H9 (cell line): ENCODE measurements around the gene GLYAT. TPM values are rescaled to one million over a fixed set of nuclear protein-coding genes. Genes with fewer than 3 reads are reported as not detected.

Source experiments
- DNase-seq: peaks from one replicate; pipeline ENCODE4 v3.0.0-alpha.2; 2017
- H2AFZ ChIP-seq: one replicate; pipeline ENCODE4 v1.6.1; 2013; ENCODE audit warnings: mild to moderate bottlenecking, low read length, control low read depth, moderate library complexity
- H2AK5ac ChIP-seq: 2 replicates; pipeline ENCODE4 v1.6.1; 2013; ENCODE audit warnings: low read length, control low read depth, mixed read lengths; ENCODE audit not compliant: insufficient read length
- H2BK120ac ChIP-seq: one replicate; pipeline ENCODE4 v1.6.1; 2013; ENCODE audit warnings: low read depth, mild to moderate bottlenecking, low read length, control low read depth, inconsistent platforms; ENCODE audit not compliant: poor library complexity, severe bottlenecking
- H2BK12ac ChIP-seq: 2 replicates; pipeline ENCODE4 v1.6.1; 2013; ENCODE audit warnings: low read length, control low read depth, mixed read lengths, low read depth; ENCODE audit not compliant: insufficient read length
- H2BK15ac ChIP-seq: 2 replicates; pipeline ENCODE4 v1.6.1; 2013; ENCODE audit warnings: low read depth, low read length, control low read depth
- H2BK20ac ChIP-seq: one replicate; pipeline ENCODE4 v1.6.1; 2013; ENCODE audit warnings: low read depth, mild to moderate bottlenecking, low read length, control low read depth, inconsistent platforms; ENCODE audit not compliant: poor library complexity, severe bottlenecking
- H2BK5ac ChIP-seq: 2 replicates; pipeline ENCODE4 v1.6.1; 2013; ENCODE audit warnings: low read length, control low read depth, mixed read lengths; ENCODE audit not compliant: insufficient read length
- H3K14ac ChIP-seq: 2 replicates; pipeline ENCODE4 v1.6.1; 2013; ENCODE audit warnings: low read length, control low read depth; ENCODE audit not compliant: insufficient read depth
- H3K18ac ChIP-seq: 2 replicates; pipeline ENCODE4 v1.6.1; 2013; ENCODE audit warnings: low read depth, mild to moderate bottlenecking, mixed read lengths, low read length, control low read depth; ENCODE audit not compliant: insufficient read length
- H3K23ac ChIP-seq: 2 replicates; pipeline ENCODE4 v1.6.1; 2013; ENCODE audit warnings: low read length, control low read depth, mixed read lengths, low read depth; ENCODE audit not compliant: insufficient read length
- H3K23me2 ChIP-seq: 2 replicates; pipeline ENCODE4 v1.6.1; 2013; ENCODE audit warnings: low read depth, mild to moderate bottlenecking, mixed read lengths, low read length, control low read depth; ENCODE audit not compliant: insufficient read length, poor library complexity, severe bottlenecking
- H3K27ac ChIP-seq: 2 replicates; pipeline ENCODE4 v1.5.1; 2013; ENCODE audit warnings: low read length, control low read depth, mixed read lengths, low read depth; ENCODE audit not compliant: insufficient read length
- H3K27me3 ChIP-seq: 2 replicates; pipeline ENCODE4 v1.6.1; 2013; ENCODE audit warnings: low read length, control low read depth, inconsistent platforms; ENCODE audit not compliant: insufficient read depth
- H3K4ac ChIP-seq: 2 replicates; pipeline ENCODE4 v1.6.1; 2013; ENCODE audit warnings: low read depth, mild to moderate bottlenecking, control low read depth, inconsistent platforms, low read length, moderate library complexity
- H3K4me1 ChIP-seq: 2 replicates; pipeline ENCODE4 v1.6.1; 2013; ENCODE audit warnings: low read length, control low read depth, inconsistent platforms; ENCODE audit not compliant: insufficient read depth
- H3K4me2 ChIP-seq: 2 replicates; pipeline ENCODE4 v1.6.1; 2013; ENCODE audit warnings: low read length, control low read depth, mixed read lengths; ENCODE audit not compliant: insufficient read length, insufficient read depth
- H3K56ac ChIP-seq: 2 replicates; pipeline ENCODE4 v1.6.1; 2013; ENCODE audit warnings: low read depth, mild to moderate bottlenecking, mixed read lengths, low read length, control low read depth; ENCODE audit not compliant: insufficient read length
- H3K79me1 ChIP-seq: 2 replicates; pipeline ENCODE4 v1.6.1; 2013; ENCODE audit warnings: low read depth, mild to moderate bottlenecking, moderate library complexity, low read length, control low read depth, inconsistent platforms; ENCODE audit not compliant: insufficient read depth, poor library complexity, severe bottlenecking
- H3K79me2 ChIP-seq: 2 replicates; pipeline ENCODE4 v1.6.1; 2013; ENCODE audit warnings: low read length, control low read depth, inconsistent platforms; ENCODE audit not compliant: insufficient read depth
- H3K9ac ChIP-seq: 2 replicates; pipeline ENCODE4 v1.6.1; 2013; ENCODE audit warnings: low read length, control low read depth, mixed read lengths; ENCODE audit not compliant: insufficient read length; ENCODE audit errors: extremely low read depth
- H3K9me3 ChIP-seq: one replicate; pipeline ENCODE4 v1.6.1; 2013; ENCODE audit warnings: low read depth, low read length, inconsistent platforms; ENCODE audit not compliant: control insufficient read depth
- H3T11ph ChIP-seq: one replicate; pipeline ENCODE4 v1.6.1; 2013; ENCODE audit warnings: mild to moderate bottlenecking, low read length, control low read depth, inconsistent platforms
- H4K20me1 ChIP-seq: one replicate; pipeline ENCODE4 v1.6.1; 2013; ENCODE audit not compliant: control insufficient read depth, insufficient read length, insufficient read depth
- H4K5ac ChIP-seq: 2 replicates; pipeline ENCODE4 v1.6.1; 2013; ENCODE audit warnings: low read depth, mild to moderate bottlenecking, mixed read lengths, low read length, control low read depth; ENCODE audit not compliant: insufficient read length
- H4K8ac ChIP-seq: replicated peaks from 2 replicates; pipeline ENCODE4 v1.6.1; 2013; ENCODE audit warnings: low read length, control low read depth, mixed read lengths, low read depth; ENCODE audit not compliant: insufficient read length
- H4K91ac ChIP-seq: 2 replicates; pipeline ENCODE4 v1.6.1; 2013; ENCODE audit warnings: low read depth, mild to moderate bottlenecking, moderate library complexity, mixed read lengths, low read length, control low read depth; ENCODE audit not compliant: insufficient read length
- H3K27ac Mint-ChIP-seq, 3 experiments: 2 replicates in 2 of 3; 3 replicates in 1 of 3; pipeline ENCODE4 v1.8.0; 2020 to 2021; ENCODE audit warnings: mixed read lengths in 3 of 3, mild to moderate bottlenecking in 1 of 3, moderate library complexity in 1 of 3
- H3K27me3 Mint-ChIP-seq: 2 replicates; pipeline ENCODE4 v1.8.0; 2021; ENCODE audit warnings: low read depth, mild to moderate bottlenecking, moderate library complexity, mixed read lengths
- H3K36me3 Mint-ChIP-seq, 3 experiments: 2 replicates in 2 of 3; 3 replicates in 1 of 3; pipeline ENCODE4 v1.8.0; 2020 to 2021; ENCODE audit warnings: low read depth in 3 of 3, mixed read lengths in 3 of 3; ENCODE audit not compliant: insufficient read depth in 1 of 3
- H3K4me1 Mint-ChIP-seq, 2 experiments: 2 replicates each; pipeline ENCODE4 v1.8.0; 2020; ENCODE audit warnings: mixed read lengths in 2 of 2
- H3K4me3 Mint-ChIP-seq, 2 experiments: 2 replicates in 1 of 2; 3 replicates in 1 of 2; pipeline ENCODE4 v1.8.0; 2020 to 2021; ENCODE audit warnings: mild to moderate bottlenecking in 2 of 2, mixed read lengths in 2 of 2, moderate library complexity in 1 of 2
- H3K9me3 Mint-ChIP-seq, 2 experiments: 2 replicates in 1 of 2; 3 replicates in 1 of 2; pipeline ENCODE4 v1.8.0; 2020; ENCODE audit warnings: mild to moderate bottlenecking in 2 of 2, mixed read lengths in 2 of 2, moderate library complexity in 1 of 2
- WGBS: extraction: QIAGEN DNeasy Blood & Tissue Kit; methylation state at CpG from one replicate; pipeline ENCODE4 v1.1.7; 2013; ENCODE audit warnings: missing lambda C conversion rate, low lambda C conversion rate, mixed read lengths; ENCODE audit not compliant: insufficient read length; ENCODE audit errors: extremely low coverage; 5-methylcytosine and 5-hydroxymethylcytosine counted together
- total RNA-seq: library from RNA; stranded (reverse); gene quantifications from 2 replicates; pipeline ENCODE4 v1.2.1, GENCODE V29; 2021
- TF ChIP-seq, protein P1 (sequence below): fragments of 200-600 bp; sonication (generic); conservative IDR thresholded peaks from 3 replicates; pipeline ENCODE4 v1.8.0; 2021; ENCODE audit warnings: antibody characterized with exemption, mild to moderate bottlenecking

GLYAT gene
- total RNA-seq, 1 experiment from 2014 or later = not detected

DNA sequence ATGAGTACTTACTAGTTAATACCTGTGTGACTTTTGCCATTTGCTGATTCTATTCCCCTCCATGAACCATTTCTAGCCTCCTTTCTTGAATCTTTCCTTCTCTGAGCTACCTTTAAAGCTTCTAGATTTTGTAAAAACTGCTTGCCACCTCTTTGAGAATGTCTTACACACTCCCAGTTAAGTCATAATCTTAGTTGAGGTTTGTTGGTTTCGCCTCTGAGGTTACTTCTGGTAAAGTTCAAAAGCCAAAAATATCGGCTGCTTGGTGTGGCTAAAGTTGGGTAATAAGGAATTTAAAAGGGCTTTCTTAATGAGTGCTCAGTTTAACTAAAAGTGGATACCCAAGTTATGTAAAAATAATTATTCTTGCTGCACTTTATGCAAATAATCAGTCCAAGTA lies 10.4 kb upstream of the GLYAT start:
- H3K4me2 ChIP-seq = no peak overlapping the region
- H3K4me3 Mint-ChIP-seq = no peak overlapping the region
- no peak overlapping the region for H3K56ac ChIP-seq
- no peak overlapping the region for H3K14ac ChIP-seq
- H3K79me2 ChIP-seq = no peaks in the 10 kb centered on the region
- H3K9me3 Mint-ChIP-seq = peaks cover 80 to 85% of the 10 kb centered on the region in 2 experiments
- H2AK5ac ChIP-seq = no peak overlapping the region
- H3K23ac ChIP-seq = no peak overlapping the region
- no peak overlapping the region for H3K4ac ChIP-seq
- no peaks in the 10 kb centered on the region for H3K79me1 ChIP-seq
- no peak overlapping the region for H3K18ac ChIP-seq
- H2BK12ac ChIP-seq = no peak overlapping the region
- no peaks in the 10 kb centered on the region for H4K20me1 ChIP-seq
- H3K4me1 ChIP-seq = no peaks in the 10 kb centered on the region
- peaks cover 2 to 30% (median 5%) of the 10 kb centered on the region in 3 experiments; a peak in 5 of 7 replicates for H3K36me3 Mint-ChIP-seq
- no peak overlapping the region for H4K8ac ChIP-seq
- no peak overlapping the region for H3T11ph ChIP-seq
- DNase-seq = no peak
- H3K23me2 ChIP-seq = no peaks in the 10 kb centered on the region
- H3K27me3 ChIP-seq = no peaks in the 10 kb centered on the region
- H3K9ac ChIP-seq = no peak overlapping the region
- H2AFZ ChIP-seq = no peak overlapping the region
- H2BK15ac ChIP-seq = no peak overlapping the region
- no peak overlapping the region for H2BK5ac ChIP-seq
- no peak overlapping the region for H3K27ac Mint-ChIP-seq
- H3K4me1 Mint-ChIP-seq = no peaks in the 10 kb centered on the region
- no peaks in the 10 kb centered on the region; the same call in 1 of the 2 replicates for H3K27me3 Mint-ChIP-seq
- peaks cover 75% of the 10 kb centered on the region for H3K9me3 ChIP-seq
- WGBS = no CpG with 5 or more reads among the region's 2 CpGs
- H3K27ac ChIP-seq = no peak overlapping the region
- no peak overlapping the region for H2BK120ac ChIP-seq
- H2BK20ac ChIP-seq = no peak overlapping the region
- H4K5ac ChIP-seq = no peak overlapping the region
- TF ChIP-seq, protein P1, sequence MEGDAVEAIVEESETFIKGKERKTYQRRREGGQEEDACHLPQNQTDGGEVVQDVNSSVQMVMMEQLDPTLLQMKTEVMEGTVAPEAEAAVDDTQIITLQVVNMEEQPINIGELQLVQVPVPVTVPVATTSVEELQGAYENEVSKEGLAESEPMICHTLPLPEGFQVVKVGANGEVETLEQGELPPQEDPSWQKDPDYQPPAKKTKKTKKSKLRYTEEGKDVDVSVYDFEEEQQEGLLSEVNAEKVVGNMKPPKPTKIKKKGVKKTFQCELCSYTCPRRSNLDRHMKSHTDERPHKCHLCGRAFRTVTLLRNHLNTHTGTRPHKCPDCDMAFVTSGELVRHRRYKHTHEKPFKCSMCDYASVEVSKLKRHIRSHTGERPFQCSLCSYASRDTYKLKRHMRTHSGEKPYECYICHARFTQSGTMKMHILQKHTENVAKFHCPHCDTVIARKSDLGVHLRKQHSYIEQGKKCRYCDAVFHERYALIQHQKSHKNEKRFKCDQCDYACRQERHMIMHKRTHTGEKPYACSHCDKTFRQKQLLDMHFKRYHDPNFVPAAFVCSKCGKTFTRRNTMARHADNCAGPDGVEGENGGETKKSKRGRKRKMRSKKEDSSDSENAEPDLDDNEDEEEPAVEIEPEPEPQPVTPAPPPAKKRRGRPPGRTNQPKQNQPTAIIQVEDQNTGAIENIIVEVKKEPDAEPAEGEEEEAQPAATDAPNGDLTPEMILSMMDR = no peak
- no peak overlapping the region for H4K91ac ChIP-seq
